Amniotic epithelial cell (primary cell): Measurements from ENCODE around the gene SLC9A5.
A peak's percentile ranks its signal among the peaks of the same experiment; 100 is the strongest.

Experiments used
- DNase-seq: peaks from one replicate; pipeline ENCODE4 v3.0.0-alpha.2; 2010; ENCODE audit warnings: low read depth

Gene SLC9A5

GRCh38 chr16:67311607-67312488, 63.1 kb downstream of the SLC9A5 start:
- peak; percentile 100 for DNase-seq

GRCh38 chr16:67312719-67313118, 63.9 kb downstream of the SLC9A5 start:
- DNase-seq, result peak; percentile 47

GRCh38 chr16:67317853-67318252, 69.1 kb downstream of the SLC9A5 start:
- no peak for DNase-seq
